ENCODE data around the gene TGIF2LX.
"Not testable (repeated sequence)": the region's sequence is repeated elsewhere in the genome, so short reads cannot be mapped to it uniquely, and the experiment has no call there.

Gene TGIF2LX

GRCh38 chrX:89921665-89922064 lies at the start of gene TGIF2LX:
TSS of gene TGIF2LX (plus strand) at chrX:89921908. CDS start at chrX:89922086, 178 bp downstream.
- not testable (repeated sequence) for DNase-seq (ENCODE audit: low read depth, low spot score)

GRCh38 chrX:89922338-89922934 lies 728 bp downstream of the TGIF2LX start:
- not testable (repeated sequence) for DNase-seq (ENCODE audit: low read depth, low spot score)

- DNase-seq (ENCODE audit: low read depth, low spot score) = not testable (repeated sequence)
These were observed 21.4 kb downstream of the TGIF2LX start for GRCh38 chrX:89943077-89943476.

- not testable (repeated sequence) for DNase-seq (ENCODE audit: low read depth, low spot score)
These were observed 43.9 kb downstream of the TGIF2LX start for GRCh38 chrX:89965588-89965987.
